Right lobe of liver (tissue), 6 donors: ENCODE data around the gene LPAR2. TPM values are rescaled to one million over a fixed set of nuclear protein-coding genes. Genes with fewer than 3 reads are reported as not detected.

ENCODE experiments used
- ATAC-seq, 4 donors: fragments of 200-7000 bp; cut with Tn5 transposase; one replicate each; pipeline ENCODE4 v1.9.1; 2020; ENCODE audit warnings: mild to moderate bottlenecking in 4 of 4, moderate library complexity in 4 of 4
- DNase-seq, 3 donors: peaks; one replicate each; pipeline ENCODE4 v3.0.0-alpha.2; 2020
- H3K27ac ChIP-seq, 3 donors: fragments of 200-600 bp; one replicate each; pipeline ENCODE4 v1.8.0; 2022
- H3K27me3 ChIP-seq, 2 donors: fragments of 200-600 bp; one replicate each; pipeline ENCODE4 v1.8.0; 2022
- H3K36me3 ChIP-seq, 4 donors: fragments of 200-600 bp; sonication (generic) in 1 of 4; one replicate each; pipeline versions ENCODE4 v1.5.1 to v1.8.0; 2017 to 2022; ENCODE audit warnings: control low read depth in 1 of 4
- H3K4me1 ChIP-seq, 4 donors: fragments of 200-600 bp; sonication (generic) in 1 of 4; one replicate each; pipeline versions ENCODE4 v1.5.1 to v1.8.0; 2017 to 2022; ENCODE audit warnings: control low read depth in 1 of 4
- H3K4me3 ChIP-seq, 3 donors: fragments of 200-600 bp; one replicate each; pipeline ENCODE4 v1.8.0; 2022
- H3K9me3 ChIP-seq, 4 donors: fragments of 200-600 bp; sonication (generic) in 1 of 4; one replicate each; pipeline versions ENCODE4 v1.5.1 to v1.8.0; 2017 to 2022; ENCODE audit warnings: control low read depth in 1 of 4
- CTCF ChIP-seq, 4 donors: fragments of 200-600 bp in 3 of 4; fragments of 450-650 bp in 1 of 4; IDR thresholded peaks; one replicate each; pipeline versions ENCODE4 v1.5.1 to v1.8.0; 2016 to 2022; ENCODE audit warnings: antibody characterized with exemption in 4 of 4, mild to moderate bottlenecking in 2 of 4
- POLR2A ChIP-seq: fragments of 450-650 bp; IDR thresholded peaks from one replicate; pipeline ENCODE4 v1.6.1; 2017; ENCODE audit warnings: antibody characterized with exemption, mild to moderate bottlenecking
- WGBS: methylation state at CpG from one replicate; pipeline ENCODE4 v1.1.6; 2018; ENCODE audit warnings: low coverage, low lambda C conversion rate; ENCODE audit not compliant: insufficient coverage; ENCODE audit errors: missing lambda C conversion rate; 5-methylcytosine and 5-hydroxymethylcytosine counted together
- intact Hi-C, 2 donors: fragments of 100-400 bp; cut with DNase I; formaldehyde crosslinking; loops; one replicate each; pipeline versions ENCODE4 v1.11.2 to v1.14.1; 2022
- long read RNA-seq: library from polyadenylated mRNA; unstranded; transcript quantifications from one replicate; pipeline ENCODE4 v2.0.0, GENCODE V29; 2019
- total RNA-seq, 6 experiments: library from RNA; depleted of rRNA in 2 of 6; stranded (reverse); fragments of >200 nt in 2 of 6; fragmentation: NEBNext Ultra II Directional in 3 of 6; extraction: Animal tissue kit (Norgen Biotek cat#: 25700) in 3 of 6; gene quantifications; one replicate each; pipeline versions ENCODE4 v1.1.0 to v1.2.4, GENCODE V29; 2016 to 2023
- donor health status: DM: no; HTN: yes; CAD: no.
- donor health status: DM: no; HTN: no; CAD: no.
- donor health status: DM: no; HTN: no; CAD: no.
- donor health status: DM: no; HTN: yes; CAD: no.
- donor health status: DM: no; HTN: yes; CAD: no.

The LPAR2 gene
- 1 to 10 TPM; 1.7 to 2.7 (median 2.2) TPM for total RNA-seq
- long read RNA-seq, result 0 reads

- intact Hi-C loops, result no loop called here
- TF ChIP-seq POLR2A (no peak), CTCF (IDR thresholded peaks at IDR 0.05) (no peak)
- no peak for DNase-seq
- H3K9me3 ChIP-seq, result no peaks in the 10 kb centered on the region
- H3K27ac ChIP-seq, result no peak within 1 kb of the TSS
- 11% methylated on average over 9 of the region's 87 CpGs for WGBS
- H3K4me1 ChIP-seq, result peaks cover 0 to 10% (median 0%) of the 10 kb centered on the region in 4 donors
- H3K27me3 ChIP-seq, result no peaks in the 10 kb centered on the region
- H3K36me3 ChIP-seq, result no peaks in the 10 kb centered on the region
- ATAC-seq, result peak; percentile 66 to 77 (median 68)
- H3K4me3 ChIP-seq, result peak within 1 kb of the TSS; percentile 25 to 49 (median 31)
Measured at GRCh38 chr19:19627621-19628500, at the start of gene LPAR2. Gene LPAR2, minus strand, starts transcription at chr19:19628220. Its CDS starts 945 bp downstream, at chr19:19627275.

- 94% methylated on average over 5 of the region's 7 CpGs for WGBS
- intact Hi-C loops, result no loop called here
Measured at GRCh38 chr19:19677579-19677978, 49.6 kb upstream of the LPAR2 start.

GRCh38 chr19:19674315-19674714 is 46.3 kb upstream of the LPAR2 start:
- TF ChIP-seq CTCF (IDR thresholded peaks at IDR 0.05) (no peak), POLR2A (no peak)
- Histone ChIP-seq H3K27me3 (no peaks in the 10 kb centered on the region), H3K9me3 (peaks cover 0 to 24% (median 11%) of the 10 kb centered on the region in 4 donors), H3K27ac (no peak overlapping the region), H3K4me3 (no peak overlapping the region), H3K36me3 (peaks cover 0 to 29% (median 4%) of the 10 kb centered on the region in 4 donors), H3K4me1 (no peaks in the 10 kb centered on the region)
- WGBS, result 96% methylated on average over 6 of the region's 6 CpGs
- no peak for ATAC-seq
- DNase-seq, result no peak
- intact Hi-C loops, result no loop called here

More at GRCh38 chr19:19677579-19677978, 49.6 kb upstream of the LPAR2 start:
- TF ChIP-seq CTCF (IDR thresholded peaks at IDR 0.05) (no peak), POLR2A (no peak)
- H3K4me3 ChIP-seq, result no peak overlapping the region
- no peaks in the 10 kb centered on the region for H3K4me1 ChIP-seq
- H3K27me3 ChIP-seq, result no peaks in the 10 kb centered on the region
- peaks cover 0 to 39% (median 13%) of the 10 kb centered on the region in 4 donors for H3K9me3 ChIP-seq
- H3K27ac ChIP-seq, result no peak overlapping the region
- no peak for ATAC-seq
- no peak for DNase-seq
- H3K36me3 ChIP-seq, result peaks cover 0 to 36% (median 6%) of the 10 kb centered on the region in 4 donors

- H3K9me3 ChIP-seq, result peaks cover 0 to 12% (median 3%) of the 10 kb centered on the region in 4 donors
- peaks cover 0 to 20% (median 0%) of the 10 kb centered on the region in 4 donors for H3K36me3 ChIP-seq
- DNase-seq (no peak), ATAC-seq (no peak)
- no peaks in the 10 kb centered on the region for H3K4me1 ChIP-seq
- no peaks in the 10 kb centered on the region for H3K27me3 ChIP-seq
- intact Hi-C loops, result no loop called here
- H3K4me3 ChIP-seq, result no peak overlapping the region
- no peak overlapping the region for H3K27ac ChIP-seq
- WGBS, result 83% methylated on average over 3 of the region's 3 CpGs
- TF ChIP-seq CTCF (IDR thresholded peaks at IDR 0.05), result no peak
- no peak for TF ChIP-seq POLR2A
Measured at GRCh38 chr19:19672816-19673215, 44.8 kb upstream of the LPAR2 start.
